SIG-M5 treated with dmso at 0.1 percent for 504 hours (cell line): ENCODE data around the gene MECP2.

ENCODE experiments used
- DNase-seq: peaks from one replicate; lab custom pipeline; 2025; ENCODE audit not compliant: unreplicated experiment; lab: John Stamatoyannopoulos, UW

MECP2 gene

DNA sequence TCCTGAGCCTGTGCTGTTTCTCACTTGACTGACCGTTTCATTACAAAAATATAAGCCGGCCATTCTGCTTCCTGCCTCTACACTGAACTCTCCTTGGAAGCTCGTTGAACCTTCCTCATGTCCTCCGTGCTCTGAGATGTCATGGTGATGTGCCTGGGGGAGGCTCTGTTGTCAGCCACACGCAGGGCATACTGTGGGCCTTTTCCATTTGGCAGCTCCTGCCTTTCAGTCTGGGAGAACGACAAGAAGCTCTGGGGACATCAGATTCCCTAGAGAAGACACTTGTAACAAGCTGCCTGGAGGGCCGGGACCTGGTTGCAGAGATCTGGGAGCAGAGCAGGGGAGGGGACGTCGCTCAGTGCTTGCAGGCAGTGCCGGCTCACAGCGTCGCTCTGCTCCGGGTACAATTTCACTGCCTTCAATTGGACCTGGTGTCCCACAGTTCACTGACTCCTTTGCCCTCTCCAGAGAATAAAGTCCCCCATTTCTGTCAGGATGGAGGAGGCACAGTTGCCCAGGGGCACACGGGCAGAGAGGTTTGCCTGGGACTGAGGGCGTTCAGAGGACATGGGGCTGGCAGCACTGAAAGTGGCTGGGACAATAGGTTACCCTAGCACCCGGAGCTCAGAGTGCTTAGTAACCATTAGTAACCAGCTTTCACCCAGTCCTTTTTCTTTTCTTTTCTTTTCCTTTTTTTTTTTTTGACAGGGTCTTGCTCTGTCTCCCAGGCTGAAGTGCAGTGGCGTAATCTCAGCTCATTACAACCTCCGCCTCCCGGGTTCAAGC lies 19.1 kb upstream of the MECP2 start:
- DNase-seq: no peak

DNA sequence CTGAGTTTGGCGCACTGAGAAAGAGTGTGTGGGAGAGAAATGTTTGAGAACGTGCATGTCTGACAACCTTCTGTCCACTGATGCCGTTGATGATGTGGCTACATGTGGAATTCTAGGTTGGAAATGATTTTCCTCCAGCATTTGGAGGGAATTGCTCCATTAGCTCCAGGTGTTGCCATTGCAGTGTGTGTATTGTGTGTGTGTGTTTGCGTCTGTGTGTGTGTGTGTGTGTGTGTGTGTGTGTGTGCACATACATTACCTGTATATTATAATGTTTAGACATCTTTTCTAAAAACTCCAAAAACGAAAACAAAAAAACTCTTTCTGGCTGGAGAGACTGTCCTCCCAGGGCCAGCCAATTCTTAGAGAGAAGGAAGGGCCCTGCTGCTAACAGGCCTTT lies 18.2 kb upstream of the MECP2 start:
- DNase-seq: no peak

DNA sequence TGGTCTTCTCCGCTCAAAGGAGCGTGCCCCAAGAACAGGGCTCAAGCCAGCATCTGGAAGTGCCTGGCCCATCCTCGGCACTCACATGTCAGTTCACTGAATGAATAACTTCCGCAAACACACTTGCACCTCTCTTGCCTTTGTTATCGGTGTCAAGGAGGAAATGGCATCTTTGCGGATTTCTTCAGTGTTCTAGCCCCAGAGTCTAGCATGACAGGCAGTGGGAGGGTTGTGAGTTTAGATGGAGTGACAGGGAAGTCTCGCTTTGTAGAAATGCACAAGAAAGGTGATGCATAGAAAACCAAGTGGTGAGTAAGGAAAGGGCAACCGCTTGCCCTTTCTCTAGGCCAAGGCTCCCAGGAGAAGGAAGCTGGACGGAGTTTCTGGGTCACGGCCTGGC lies 17.6 kb upstream of the MECP2 start:
- DNase-seq: no peak

DNA sequence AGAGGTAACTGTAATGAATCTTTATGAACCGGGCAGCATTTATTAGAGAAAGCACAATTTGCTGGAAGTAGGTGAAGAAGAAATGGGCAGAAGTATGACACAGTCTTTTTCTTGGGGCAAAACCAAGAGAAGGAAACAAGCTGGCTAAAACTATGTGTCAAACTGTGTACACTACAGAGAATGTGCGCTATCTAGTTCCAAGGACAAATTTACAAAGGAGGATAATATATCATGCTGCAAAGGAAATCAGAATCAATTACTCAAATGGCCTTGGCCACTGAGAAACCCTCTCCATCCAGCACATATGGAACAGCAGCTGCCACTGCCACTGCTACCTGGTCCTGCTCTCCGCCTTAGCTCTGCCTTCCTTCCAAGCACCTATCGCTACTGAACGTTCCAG lies 17.1 kb upstream of the MECP2 start:
- DNase-seq: no peak

DNA sequence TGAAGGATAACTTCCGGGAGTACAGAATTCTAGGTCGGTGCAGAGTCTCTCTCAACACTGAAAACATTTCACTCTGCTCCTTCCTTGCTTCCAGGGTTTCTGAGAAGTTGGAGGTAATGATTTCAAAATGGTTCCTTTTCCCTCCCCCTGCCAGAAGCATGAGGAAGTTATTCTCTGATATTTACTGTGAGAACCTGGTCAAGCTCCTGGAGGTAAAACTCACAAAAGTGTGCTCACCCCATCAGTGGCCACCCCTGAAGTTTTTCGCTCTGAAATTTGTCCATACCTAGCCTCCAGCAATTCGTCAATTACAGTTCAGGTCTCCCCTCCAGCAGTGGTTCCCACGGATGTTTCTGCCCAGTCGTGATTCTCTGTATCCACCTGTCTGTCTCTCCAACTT lies 16.2 kb upstream of the MECP2 start:
- DNase-seq: no peak

DNA sequence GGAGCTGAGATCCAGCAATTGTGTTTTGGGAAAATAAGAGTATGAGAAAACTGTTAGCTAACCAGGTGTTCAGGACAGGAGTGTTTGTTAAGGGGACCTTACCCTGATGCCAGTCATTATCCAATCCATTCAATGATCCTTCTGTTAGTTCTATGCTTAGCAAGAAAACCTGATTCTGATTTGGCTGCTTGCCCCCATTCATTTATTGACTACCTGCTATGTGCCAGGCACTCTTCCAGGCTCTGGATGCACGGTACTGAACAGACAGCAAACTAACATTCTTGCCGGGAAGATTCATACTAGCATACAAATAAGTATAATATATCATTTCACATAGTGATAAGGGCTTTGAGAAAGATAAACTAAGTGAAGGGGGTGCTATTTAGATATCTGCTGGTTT lies 1.0 kb upstream of the MECP2 start:
- DNase-seq: no peak

DNA sequence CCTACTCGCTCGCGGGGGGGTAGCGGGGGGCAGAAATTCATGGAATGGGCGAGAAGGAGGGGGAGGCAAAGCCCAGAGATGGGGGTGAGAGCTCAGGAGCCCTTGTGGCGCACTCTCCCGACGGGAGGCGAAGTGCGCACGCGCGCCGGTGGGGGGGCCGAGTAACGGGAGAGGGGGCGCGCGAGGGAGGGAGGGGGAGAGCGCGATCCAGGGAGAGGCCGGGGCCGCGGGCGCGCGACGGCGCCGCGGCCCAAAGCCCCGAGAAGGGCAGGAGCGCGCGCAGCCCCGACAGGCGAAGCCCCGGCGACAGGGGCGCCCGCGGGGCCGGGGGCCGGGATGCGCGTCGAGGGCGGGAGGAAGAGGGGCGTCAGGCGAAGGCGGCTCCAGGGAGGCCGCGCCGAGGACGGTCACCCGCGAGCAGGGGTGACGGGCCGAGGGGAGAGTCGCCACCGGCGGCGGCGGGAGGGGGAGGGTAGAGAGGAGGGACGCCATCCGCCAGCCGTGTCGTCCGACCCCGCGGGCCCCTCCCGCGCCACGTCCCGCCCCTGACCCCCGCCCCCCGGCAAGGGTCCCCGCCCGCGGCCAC lies 421 bp downstream of the MECP2 start:
- peak; percentile 39 for DNase-seq

DNA sequence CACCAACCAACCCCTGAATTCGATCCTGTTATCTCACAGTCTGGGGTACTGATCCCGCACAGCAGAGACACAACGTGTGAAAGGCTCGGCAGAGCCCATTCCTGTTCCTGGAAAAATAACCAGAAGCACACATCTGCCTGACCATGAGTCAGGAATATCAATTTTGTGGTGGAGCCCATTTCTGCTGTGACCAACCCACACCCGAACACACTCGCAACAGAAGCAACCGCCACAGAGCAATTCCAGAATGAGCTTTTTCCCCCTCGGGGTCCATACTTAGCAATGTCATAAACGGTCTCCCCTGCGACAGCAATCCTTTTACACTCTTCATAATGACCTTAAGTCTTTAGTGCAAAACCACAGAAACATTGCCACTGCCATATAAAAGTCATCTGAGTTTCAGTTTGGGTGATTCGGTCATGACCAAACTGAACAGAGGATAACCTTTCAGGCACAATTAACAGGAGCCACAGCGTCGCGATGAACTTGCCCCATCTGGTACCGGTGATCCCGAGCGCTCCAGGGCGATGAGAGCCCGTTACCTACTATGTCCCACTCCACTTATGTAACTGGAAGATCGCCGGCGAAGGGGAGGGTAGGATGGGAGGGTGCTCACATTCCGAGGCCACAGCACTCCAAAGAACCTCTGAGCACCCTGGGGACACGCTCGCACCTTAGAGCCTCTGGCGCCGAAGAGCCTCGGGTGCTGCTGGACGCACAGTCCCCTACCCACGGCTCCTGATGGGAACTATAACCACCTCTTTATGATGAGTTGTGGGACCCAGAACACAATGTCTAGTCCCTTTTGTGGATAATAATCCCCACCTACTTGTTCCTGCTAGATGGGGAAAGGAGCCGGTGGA lies 1.1 kb downstream of the MECP2 start:
- no peak for DNase-seq

DNA sequence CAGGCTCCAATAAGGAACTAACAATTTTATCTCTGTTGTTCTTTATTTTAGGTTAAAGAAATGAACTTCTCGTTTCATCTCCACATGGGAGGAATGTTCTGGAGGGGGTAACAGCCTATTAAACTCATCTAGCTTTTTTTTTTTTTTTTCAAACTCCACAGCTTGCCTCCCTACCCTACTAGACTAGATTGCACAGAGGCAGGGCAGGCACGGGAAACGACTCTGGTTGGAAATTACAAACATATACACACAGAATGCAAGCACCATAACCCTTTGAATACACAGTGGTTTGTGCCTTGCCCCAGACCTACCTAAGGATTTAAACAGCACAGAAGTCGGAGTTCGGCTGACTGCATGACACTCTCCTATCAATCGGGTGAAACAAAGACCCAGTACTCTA lies 2.7 kb downstream of the MECP2 start:
- DNase-seq: no peak

DNA sequence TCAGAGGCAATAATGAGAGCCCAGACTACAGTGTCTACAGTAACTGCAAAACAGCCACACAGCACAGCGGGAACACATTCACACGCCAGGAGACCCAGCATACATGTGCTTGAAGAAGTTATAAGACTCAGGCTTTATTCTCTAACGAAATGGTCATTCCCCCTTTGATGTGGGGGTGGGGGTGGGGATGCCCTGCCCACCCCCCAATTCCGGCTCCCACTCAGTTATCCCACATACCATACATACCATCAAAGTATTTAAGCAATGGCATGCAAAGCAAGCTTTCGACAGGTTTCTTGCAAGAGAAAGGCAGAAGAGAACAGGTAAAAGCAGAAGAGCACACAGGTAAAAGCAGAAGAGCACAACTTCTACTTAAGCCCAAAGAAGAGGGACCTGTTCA lies 3.6 kb downstream of the MECP2 start:
- no peak for DNase-seq

DNA sequence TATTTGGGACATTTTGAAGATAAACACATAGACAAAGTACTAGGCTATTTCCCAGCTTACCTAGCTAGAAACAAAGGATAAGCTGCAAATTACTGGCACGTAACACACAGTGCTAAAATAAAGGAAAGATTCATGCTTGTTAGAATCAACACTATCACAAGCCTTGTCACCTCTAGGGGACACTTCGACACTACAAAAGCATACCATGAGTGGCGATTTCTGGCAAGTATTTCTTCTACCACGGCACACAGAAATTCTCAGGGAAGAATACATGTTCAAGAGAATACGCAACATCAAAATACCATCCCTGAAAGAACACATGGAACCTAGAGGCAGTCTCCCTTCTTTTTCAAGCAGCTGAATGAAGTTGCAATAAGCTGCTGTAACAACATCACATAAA lies 5.1 kb downstream of the MECP2 start:
- no peak for DNase-seq

DNA sequence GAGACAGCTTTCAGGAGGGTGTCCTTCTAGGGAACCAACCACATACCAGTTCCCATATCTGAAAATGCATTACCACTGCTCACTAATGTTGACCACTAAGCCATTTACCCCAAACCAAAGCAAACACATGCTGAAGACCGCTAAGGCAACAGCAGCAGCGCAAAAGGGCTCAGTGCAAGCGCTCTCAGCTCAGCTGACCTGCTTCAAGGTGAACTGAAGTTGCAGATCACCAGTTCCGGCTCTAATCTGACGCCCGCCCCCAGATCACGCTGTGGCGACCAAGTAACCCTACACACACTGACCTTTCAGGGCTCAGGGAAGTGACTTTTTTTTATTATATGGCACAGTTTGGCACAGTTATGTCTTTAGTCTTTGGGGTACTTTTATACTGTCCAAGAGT lies 5.8 kb downstream of the MECP2 start:
- no peak for DNase-seq

DNA sequence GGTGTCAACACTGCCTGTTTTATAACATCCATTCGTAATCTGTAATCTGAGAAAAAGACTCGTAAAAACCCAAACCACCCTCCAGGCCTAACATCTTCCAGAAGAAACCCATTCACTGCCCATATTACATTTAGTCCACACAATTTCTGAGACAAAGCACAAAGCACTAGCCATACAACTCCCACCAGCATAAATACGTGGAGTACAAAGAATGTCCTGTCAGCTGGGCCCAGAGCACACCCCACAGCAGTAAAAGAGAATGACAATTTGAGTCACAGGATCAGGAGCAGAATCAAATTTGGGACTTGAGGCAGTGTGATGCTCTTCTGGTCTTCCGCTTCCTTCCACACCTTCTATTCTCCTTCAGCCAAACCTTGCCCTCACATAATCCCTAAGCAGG lies 6.8 kb downstream of the MECP2 start:
- DNase-seq: no peak

DNA sequence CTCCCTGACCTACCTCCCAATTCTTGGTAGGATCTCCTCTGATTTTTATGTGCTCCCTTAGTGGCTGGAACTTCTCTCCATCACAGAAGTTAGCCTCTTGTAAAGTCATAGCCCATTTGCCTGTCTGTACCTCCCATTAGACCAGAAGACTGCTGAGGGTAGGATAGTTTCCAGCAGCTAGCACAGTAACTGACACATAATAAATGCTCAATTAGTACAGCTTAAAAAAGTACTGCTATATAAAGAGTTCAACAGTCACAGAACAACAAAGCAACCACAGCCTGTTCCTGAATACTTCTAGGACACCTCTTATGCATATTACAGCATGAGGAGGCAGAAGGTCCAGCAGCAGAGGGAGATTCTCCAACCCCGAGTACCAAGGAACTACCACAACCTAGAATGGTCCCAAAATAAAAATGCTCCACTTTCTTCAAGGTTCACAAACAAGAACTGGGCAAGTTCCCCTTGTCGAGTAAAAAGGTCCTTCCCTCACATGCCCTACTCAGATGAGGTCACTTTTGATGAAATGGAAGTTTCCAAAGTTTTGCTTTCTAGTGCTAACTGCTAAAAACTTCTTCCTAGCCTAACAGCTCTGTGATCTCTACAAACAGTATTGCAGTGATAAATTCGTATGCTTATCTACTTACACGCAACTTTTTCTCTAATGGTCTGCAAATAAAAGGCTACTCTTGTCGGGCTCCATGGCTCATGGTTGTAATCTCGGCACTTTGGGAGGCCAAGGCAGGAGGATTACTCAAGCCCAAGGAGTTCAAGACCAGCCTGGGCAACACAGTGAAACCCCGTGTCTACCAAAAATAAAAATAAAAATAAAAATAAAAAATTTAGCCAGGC lies 12.8 kb downstream of the MECP2 start:
- DNase-seq: no peak

DNA sequence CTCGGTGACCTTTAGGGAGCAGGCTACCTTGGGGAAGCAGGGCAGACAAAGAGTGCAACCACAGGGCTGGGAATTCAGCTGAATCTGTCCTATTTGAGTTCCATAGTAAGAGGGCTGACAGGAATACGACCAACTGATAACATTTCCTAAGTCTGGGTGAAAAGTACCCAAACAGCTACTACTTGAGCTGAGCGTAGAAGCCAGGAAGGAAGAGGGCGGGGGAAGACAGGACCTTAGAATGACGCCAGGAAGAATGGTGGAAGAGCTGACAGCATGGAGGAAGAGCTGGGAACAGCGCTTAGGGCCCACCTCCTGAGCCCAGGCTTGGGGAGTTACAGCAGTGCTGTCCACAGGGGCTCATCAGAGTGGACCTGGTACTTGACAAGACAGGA lies 14.4 kb downstream of the MECP2 start:
- no peak for DNase-seq

DNA sequence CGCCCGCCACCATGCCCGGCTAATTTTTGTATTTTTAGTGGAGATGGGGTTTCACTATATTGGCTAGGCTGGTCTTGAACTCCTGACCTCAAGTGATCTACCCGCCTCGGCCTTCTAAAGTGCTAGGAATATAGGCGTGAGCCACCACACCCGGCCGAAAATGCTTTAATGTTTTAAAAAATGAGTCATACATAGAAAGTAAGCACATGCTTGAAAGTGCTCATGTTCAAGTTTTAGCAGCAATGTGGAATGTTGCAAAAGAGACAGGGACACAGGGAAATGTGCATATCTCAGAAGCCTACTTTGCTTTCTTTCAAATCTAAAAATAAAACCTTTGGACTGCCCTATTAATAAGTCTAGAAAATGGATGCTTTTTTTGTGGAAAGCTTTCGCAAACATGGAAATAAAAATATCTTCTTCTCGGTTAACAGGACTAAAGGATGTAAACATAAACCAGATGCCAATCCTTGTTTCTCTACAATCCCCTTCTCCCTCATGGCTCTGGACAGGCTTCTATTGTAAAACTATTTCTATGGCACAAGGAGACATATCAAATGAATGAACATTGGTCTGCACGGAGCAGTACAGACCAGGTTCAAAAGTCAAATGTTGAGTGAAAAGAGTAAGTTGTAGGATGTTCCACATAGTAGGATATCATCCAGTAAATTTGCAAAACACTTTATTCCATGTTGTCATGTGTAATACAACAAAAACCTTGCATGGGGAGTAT lies 15.0 kb downstream of the MECP2 start:
- no peak for DNase-seq

DNA sequence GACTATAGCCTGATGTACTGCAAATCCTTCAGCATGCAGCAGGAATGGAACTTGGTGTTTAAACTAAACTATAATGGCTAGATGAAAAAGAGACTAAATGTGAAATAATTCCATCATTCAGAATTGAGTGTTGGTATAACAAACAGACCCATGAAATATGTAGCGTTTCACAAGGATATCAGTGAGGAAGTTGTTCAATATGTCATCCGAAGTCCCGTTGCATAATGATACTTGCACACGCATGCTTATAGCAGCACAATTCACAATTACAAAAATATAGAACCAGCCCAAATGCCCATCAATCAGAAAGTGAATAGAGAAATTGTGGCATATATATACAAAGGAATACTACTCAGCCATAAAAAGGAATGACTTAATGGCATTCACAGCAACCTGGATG lies 20.4 kb downstream of the MECP2 start:
- no peak for DNase-seq

DNA sequence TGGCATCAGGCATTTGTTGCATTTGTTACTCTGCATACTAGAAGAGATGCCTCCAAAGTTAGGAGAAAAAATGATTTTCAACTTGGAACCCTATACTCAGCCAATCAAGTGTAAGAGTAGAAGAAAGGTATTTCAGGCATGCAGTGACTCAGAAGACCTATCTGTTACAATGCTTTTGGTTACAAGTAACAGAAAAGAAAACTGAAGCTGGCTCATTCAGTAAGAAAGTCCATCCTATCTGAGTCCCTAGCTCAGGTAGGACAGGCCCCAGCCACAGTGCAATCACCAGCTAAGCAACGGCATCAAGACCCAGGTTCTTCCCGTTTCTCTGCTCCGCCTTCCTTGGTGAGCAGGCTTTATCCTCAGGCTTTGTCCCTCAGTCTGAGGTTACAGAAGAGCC lies 23.3 kb downstream of the MECP2 start:
- DNase-seq: no peak

DNA sequence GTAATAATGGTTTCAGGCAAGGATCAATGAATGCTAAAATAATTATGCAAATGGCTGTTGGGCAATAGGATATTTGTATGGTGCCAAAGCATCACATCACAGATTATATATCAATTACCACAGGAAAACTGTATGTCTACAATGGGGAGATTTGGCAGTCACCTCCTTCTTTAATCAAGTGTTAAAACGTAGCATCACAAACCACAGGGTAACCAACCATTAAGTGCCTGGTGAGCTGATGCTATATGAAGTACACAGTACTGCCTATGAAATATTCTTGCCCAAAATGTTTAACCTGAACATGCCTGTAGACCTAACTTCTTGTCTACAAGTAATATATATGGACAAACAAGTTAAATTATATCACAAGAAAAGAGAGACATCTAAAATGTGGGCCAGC lies 25.3 kb downstream of the MECP2 start:
- no peak for DNase-seq

DNA sequence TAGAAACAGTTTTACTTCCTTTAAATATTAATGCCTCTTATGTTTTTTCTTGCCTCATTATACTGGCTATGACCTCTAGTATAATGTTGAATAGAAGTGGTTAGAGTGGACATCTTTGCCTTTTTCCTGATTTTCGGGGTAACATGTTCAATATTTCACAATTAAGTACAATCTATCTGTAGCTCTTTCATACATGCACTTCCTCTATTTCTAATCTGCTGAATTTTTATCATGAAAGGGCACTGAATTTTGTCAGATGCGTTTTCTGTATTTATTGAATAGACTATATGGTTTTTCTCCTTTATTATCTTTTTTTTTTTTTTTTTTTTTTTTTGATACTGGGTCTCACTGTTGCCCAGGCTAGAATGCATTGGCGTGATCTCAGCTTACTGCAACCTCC lies 29.0 kb downstream of the MECP2 start:
- no peak for DNase-seq
